Measurements from ENCODE around the gene OPRPN.

DNA sequence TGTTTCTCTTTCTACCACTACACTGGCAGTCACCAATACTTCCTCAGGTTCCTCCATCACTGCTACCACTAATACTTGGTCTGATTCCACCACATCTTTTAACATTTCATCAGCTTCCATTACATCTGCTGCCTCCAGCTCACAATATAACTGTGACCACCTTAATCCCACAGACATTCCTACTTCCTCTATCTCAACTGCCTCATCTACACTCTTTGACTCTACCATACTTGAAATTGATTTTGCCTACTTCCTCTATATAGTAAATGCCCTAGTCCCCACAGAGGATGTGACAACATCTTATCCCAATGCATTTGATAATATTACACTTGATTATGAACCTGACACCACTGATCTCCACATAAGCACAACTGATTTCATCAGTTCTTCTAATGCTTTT, 29.0 kb downstream of the OPRPN start:
- no peak for TF ChIP-seq POLR2A (conservative IDR thresholded peaks at IDR 0.05)
- no peak for TF ChIP-seq ADNP (tag; IDR thresholded peaks at IDR 0.05)
- TF ChIP-seq, protein P1, sequence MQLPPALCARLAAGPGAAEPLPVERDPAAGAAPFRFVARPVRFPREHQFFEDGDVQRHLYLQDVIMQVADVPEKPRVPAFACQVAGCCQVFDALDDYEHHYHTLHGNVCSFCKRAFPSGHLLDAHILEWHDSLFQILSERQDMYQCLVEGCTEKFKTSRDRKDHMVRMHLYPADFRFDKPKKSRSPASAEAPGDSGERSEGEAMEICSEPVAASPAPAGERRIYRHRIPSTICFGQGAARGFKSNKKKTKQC (CRISPR knock-in tag; IDR thresholded peaks at IDR 0.05): no peak
- TF ChIP-seq PCBP2 (IDR thresholded peaks at IDR 0.05; ENCODE audit: low read depth, low read length, poor library complexity, severe bottlenecking): no peak
- TF ChIP-seq PHF8 (IDR thresholded peaks at IDR 0.05; ENCODE audit: borderline replicate concordance, low read length): no peak
- TF ChIP-seq, protein P2, sequence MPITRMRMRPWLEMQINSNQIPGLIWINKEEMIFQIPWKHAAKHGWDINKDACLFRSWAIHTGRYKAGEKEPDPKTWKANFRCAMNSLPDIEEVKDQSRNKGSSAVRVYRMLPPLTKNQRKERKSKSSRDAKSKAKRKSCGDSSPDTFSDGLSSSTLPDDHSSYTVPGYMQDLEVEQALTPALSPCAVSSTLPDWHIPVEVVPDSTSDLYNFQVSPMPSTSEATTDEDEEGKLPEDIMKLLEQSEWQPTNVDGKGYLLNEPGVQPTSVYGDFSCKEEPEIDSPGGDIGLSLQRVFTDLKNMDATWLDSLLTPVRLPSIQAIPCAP (CRISPR knock-in tag; IDR thresholded peaks at IDR 0.05; ENCODE audit: borderline replicate concordance): no peak
- no peak for TF ChIP-seq MTA3 (IDR thresholded peaks at IDR 0.05; ENCODE audit: borderline replicate concordance)
- TF ChIP-seq, protein P3, sequence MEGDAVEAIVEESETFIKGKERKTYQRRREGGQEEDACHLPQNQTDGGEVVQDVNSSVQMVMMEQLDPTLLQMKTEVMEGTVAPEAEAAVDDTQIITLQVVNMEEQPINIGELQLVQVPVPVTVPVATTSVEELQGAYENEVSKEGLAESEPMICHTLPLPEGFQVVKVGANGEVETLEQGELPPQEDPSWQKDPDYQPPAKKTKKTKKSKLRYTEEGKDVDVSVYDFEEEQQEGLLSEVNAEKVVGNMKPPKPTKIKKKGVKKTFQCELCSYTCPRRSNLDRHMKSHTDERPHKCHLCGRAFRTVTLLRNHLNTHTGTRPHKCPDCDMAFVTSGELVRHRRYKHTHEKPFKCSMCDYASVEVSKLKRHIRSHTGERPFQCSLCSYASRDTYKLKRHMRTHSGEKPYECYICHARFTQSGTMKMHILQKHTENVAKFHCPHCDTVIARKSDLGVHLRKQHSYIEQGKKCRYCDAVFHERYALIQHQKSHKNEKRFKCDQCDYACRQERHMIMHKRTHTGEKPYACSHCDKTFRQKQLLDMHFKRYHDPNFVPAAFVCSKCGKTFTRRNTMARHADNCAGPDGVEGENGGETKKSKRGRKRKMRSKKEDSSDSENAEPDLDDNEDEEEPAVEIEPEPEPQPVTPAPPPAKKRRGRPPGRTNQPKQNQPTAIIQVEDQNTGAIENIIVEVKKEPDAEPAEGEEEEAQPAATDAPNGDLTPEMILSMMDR (IDR thresholded peaks at IDR 0.05 in 2 of 3, conservative IDR thresholded peaks at IDR 0.05 in 1 of 3; ENCODE audit: insufficient read depth in 2 of 3, low read depth in 1 of 3, low read length in 3 of 3): no peak
- no peak for TF ChIP-seq MED1 (CRISPR knock-in tag; IDR thresholded peaks at IDR 0.05; ENCODE audit: borderline replicate concordance)
- no peak for TF ChIP-seq ARID2 (IDR thresholded peaks at IDR 0.05)
- no peak for TF ChIP-seq KAT2B (IDR thresholded peaks at IDR 0.05; ENCODE audit: low read depth, low read length)
- no peak for TF ChIP-seq JUNB (CRISPR knock-in tag; conservative IDR thresholded peaks at IDR 0.05)
- no peak for TF ChIP-seq SMC3 (conservative IDR thresholded peaks at IDR 0.05; ENCODE audit: insufficient read depth, low read depth, low read length)
